Measurements from ENCODE around the gene HIVEP1. TPM values are rescaled to one million over a fixed set of nuclear protein-coding genes. Genes with fewer than 3 reads are reported as not detected.

The HIVEP1 gene
- total RNA-seq, 1 experiment from 2014 or later = 24.3 TPM

DNA sequence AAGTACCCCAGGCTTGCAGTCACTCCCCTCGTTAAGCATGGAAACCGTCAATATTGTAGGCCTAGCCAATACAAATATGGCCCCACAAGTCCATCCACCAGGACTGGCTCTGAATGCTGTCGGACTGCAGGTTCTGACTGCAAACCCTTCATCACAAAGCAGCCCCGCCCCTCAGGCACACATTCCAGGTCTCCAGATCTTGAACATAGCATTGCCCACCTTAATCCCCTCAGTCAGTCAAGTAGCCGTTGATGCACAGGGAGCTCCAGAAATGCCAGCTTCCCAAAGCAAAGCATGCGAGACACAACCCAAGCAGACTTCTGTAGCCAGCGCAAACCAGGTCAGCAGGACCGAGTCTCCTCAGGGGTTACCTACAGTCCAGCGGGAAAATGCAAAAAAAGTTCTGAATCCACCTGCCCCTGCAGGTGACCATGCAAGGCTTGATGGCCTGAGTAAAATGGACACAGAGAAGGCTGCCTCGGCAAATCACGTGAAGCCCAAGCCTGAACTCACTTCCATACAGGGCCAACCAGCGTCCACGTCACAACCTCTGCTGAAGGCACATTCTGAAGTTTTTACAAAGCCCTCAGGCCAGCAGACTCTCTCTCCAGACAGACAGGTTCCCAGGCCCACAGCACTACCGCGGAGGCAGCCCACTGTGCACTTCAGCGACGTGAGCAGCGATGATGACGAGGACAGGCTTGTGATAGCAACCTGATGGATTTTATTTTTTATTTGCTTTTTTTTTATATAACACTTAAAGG, 151.8 kb downstream of the HIVEP1 start:
- ChIA-PET CTCF (no interaction called here), POLR2A (no interaction called here)
- Mint-ChIP-seq H3K4me1 (no peaks in the 10 kb centered on the region), H3K36me3 (peaks cover 33% of the 10 kb centered on the region), H3K27ac (no peak overlapping the region), H3K27me3 (ENCODE audit: low read depth) (no peaks in the 10 kb centered on the region), H3K4me3 (no peak overlapping the region), H3K9me3 (no peaks in the 10 kb centered on the region)
- no peak for DNase-seq (ENCODE audit: low spot score)
- TF ChIP-seq TCF7 (CRISPR knock-in tag; IDR thresholded peaks at IDR 0.05; ENCODE audit: low read depth) = no peak
- TF ChIP-seq, protein P1, sequence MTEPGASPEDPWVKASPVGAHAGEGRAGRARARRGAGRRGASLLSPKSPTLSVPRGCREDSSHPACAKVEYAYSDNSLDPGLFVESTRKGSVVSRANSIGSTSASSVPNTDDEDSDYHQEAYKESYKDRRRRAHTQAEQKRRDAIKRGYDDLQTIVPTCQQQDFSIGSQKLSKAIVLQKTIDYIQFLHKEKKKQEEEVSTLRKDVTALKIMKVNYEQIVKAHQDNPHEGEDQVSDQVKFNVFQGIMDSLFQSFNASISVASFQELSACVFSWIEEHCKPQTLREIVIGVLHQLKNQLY (CRISPR knock-in tag; IDR thresholded peaks at IDR 0.05) = no peak
- TF ChIP-seq JAZF1 (CRISPR knock-in tag; IDR thresholded peaks at IDR 0.05) = no peak
- TF ChIP-seq, protein P2, sequence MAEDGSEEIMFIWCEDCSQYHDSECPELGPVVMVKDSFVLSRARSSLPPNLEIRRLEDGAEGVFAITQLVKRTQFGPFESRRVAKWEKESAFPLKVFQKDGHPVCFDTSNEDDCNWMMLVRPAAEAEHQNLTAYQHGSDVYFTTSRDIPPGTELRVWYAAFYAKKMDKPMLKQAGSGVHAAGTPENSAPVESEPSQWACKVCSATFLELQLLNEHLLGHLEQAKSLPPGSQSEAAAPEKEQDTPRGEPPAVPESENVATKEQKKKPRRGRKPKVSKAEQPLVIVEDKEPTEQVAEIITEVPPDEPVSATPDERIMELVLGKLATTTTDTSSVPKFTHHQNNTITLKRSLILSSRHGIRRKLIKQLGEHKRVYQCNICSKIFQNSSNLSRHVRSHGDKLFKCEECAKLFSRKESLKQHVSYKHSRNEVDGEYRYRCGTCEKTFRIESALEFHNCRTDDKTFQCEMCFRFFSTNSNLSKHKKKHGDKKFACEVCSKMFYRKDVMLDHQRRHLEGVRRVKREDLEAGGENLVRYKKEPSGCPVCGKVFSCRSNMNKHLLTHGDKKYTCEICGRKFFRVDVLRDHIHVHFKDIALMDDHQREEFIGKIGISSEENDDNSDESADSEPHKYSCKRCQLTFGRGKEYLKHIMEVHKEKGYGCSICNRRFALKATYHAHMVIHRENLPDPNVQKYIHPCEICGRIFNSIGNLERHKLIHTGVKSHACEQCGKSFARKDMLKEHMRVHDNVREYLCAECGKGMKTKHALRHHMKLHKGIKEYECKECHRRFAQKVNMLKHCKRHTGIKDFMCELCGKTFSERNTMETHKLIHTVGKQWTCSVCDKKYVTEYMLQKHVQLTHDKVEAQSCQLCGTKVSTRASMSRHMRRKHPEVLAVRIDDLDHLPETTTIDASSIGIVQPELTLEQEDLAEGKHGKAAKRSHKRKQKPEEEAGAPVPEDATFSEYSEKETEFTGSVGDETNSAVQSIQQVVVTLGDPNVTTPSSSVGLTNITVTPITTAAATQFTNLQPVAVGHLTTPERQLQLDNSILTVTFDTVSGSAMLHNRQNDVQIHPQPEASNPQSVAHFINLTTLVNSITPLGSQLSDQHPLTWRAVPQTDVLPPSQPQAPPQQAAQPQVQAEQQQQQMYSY (CRISPR knock-in tag; IDR thresholded peaks at IDR 0.05) = no peak
- TF ChIP-seq, protein P3, sequence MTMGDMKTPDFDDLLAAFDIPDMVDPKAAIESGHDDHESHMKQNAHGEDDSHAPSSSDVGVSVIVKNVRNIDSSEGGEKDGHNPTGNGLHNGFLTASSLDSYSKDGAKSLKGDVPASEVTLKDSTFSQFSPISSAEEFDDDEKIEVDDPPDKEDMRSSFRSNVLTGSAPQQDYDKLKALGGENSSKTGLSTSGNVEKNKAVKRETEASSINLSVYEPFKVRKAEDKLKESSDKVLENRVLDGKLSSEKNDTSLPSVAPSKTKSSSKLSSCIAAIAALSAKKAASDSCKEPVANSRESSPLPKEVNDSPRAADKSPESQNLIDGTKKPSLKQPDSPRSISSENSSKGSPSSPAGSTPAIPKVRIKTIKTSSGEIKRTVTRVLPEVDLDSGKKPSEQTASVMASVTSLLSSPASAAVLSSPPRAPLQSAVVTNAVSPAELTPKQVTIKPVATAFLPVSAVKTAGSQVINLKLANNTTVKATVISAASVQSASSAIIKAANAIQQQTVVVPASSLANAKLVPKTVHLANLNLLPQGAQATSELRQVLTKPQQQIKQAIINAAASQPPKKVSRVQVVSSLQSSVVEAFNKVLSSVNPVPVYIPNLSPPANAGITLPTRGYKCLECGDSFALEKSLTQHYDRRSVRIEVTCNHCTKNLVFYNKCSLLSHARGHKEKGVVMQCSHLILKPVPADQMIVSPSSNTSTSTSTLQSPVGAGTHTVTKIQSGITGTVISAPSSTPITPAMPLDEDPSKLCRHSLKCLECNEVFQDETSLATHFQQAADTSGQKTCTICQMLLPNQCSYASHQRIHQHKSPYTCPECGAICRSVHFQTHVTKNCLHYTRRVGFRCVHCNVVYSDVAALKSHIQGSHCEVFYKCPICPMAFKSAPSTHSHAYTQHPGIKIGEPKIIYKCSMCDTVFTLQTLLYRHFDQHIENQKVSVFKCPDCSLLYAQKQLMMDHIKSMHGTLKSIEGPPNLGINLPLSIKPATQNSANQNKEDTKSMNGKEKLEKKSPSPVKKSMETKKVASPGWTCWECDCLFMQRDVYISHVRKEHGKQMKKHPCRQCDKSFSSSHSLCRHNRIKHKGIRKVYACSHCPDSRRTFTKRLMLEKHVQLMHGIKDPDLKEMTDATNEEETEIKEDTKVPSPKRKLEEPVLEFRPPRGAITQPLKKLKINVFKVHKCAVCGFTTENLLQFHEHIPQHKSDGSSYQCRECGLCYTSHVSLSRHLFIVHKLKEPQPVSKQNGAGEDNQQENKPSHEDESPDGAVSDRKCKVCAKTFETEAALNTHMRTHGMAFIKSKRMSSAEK (CRISPR knock-in tag; IDR thresholded peaks at IDR 0.05; ENCODE audit: borderline replicate concordance) = no peak
- TF ChIP-seq, protein P4, sequence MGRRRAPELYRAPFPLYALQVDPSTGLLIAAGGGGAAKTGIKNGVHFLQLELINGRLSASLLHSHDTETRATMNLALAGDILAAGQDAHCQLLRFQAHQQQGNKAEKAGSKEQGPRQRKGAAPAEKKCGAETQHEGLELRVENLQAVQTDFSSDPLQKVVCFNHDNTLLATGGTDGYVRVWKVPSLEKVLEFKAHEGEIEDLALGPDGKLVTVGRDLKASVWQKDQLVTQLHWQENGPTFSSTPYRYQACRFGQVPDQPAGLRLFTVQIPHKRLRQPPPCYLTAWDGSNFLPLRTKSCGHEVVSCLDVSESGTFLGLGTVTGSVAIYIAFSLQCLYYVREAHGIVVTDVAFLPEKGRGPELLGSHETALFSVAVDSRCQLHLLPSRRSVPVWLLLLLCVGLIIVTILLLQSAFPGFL (CRISPR knock-in tag; IDR thresholded peaks at IDR 0.05; ENCODE audit: borderline replicate concordance) = no peak
- TF ChIP-seq, protein P5, sequence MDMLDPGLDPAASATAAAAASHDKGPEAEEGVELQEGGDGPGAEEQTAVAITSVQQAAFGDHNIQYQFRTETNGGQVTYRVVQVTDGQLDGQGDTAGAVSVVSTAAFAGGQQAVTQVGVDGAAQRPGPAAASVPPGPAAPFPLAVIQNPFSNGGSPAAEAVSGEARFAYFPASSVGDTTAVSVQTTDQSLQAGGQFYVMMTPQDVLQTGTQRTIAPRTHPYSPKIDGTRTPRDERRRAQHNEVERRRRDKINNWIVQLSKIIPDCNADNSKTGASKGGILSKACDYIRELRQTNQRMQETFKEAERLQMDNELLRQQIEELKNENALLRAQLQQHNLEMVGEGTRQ (CRISPR knock-in tag; IDR thresholded peaks at IDR 0.05) = no peak
- TF ChIP-seq HMGA2 (CRISPR knock-in tag; IDR thresholded peaks at IDR 0.05) = no peak
- no peak for TF ChIP-seq ZBTB21 (CRISPR knock-in tag; IDR thresholded peaks at IDR 0.05; ENCODE audit: borderline replicate concordance)
- no peak for TF ChIP-seq RELA (CRISPR knock-in tag; IDR thresholded peaks at IDR 0.05; ENCODE audit: borderline replicate concordance)
- no peak for TF ChIP-seq GRHL2 (CRISPR knock-in tag; IDR thresholded peaks at IDR 0.05; ENCODE audit: insufficient replicate concordance, severe bottlenecking)
- TF ChIP-seq IRF2 (CRISPR knock-in tag; IDR thresholded peaks at IDR 0.05; ENCODE audit: borderline replicate concordance, low read depth) = no peak
- no peak for TF ChIP-seq ATF1 (CRISPR knock-in tag; IDR thresholded peaks at IDR 0.05)
- TF ChIP-seq FOXP1 (CRISPR knock-in tag; IDR thresholded peaks at IDR 0.05; ENCODE audit: borderline replicate concordance) = no peak
- TF ChIP-seq NFYB (CRISPR knock-in tag; conservative IDR thresholded peaks at IDR 0.05; ENCODE audit: low read depth) = no peak
- no peak for TF ChIP-seq ZNF317 (CRISPR knock-in tag; IDR thresholded peaks at IDR 0.05; ENCODE audit: borderline replicate concordance, low read depth)
- no peak for TF ChIP-seq ELF4 (CRISPR knock-in tag; IDR thresholded peaks at IDR 0.05; ENCODE audit: low read depth)
- ATAC-seq = no peak

All from WTC11 (cell line).